A549 (cell line): Measurements from ENCODE around the gene ABLIM1. TPM values are rescaled to one million over a fixed set of nuclear protein-coding genes. Genes with fewer than 3 reads are reported as not detected.

Experiments
- ATAC-seq, 2 experiments: fragments of 200-7000 bp in 1 of 2; fragments of >200 bp in 1 of 2; cut with Nextera tagmentation in 1 of 2; cut with Tn5 transposase in 1 of 2; 3 replicates each; pipeline versions ENCODE4 v1.8.0 to v1.9.1; 2018 to 2020; ENCODE audit warnings: mild to moderate bottlenecking in 1 of 2, moderate library complexity in 1 of 2
- CTCF ChIA-PET: fragments of 300-600 bp; sonication (Branson Sonifier 250); formaldehyde crosslinking; extraction: SDS; loops from one replicate; lab custom pipeline; 2021; ENCODE audit warnings: antibody characterized with exemption, inconsistent platforms; lab: Yijun Ruan, JAX
- POLR2A ChIA-PET: fragments of 350-600 bp; formaldehyde crosslinking; extraction: SDS; loops from one replicate; lab custom pipeline; 2021; ENCODE audit warnings: antibody characterized with exemption, inconsistent platforms; lab: Yijun Ruan, JAX
- DNase-seq, 2 experiments: peaks; one replicate each; pipeline versions ENCODE4 v3.0.0 to v3.0.0-alpha.2; 2011 to 2016; ENCODE audit warnings: low read depth in 1 of 2, low spot score in 1 of 2
- FAIRE-seq: peaks from 2 replicates; lab custom pipeline; 2011; peaks lifted over from hg19 to GRCh38; lab: Jason Lieb, UNC
- H3K27ac ChIP-seq, 2 experiments: fragments of >200 bp; sonication (Bioruptor Twin); formaldehyde crosslinking; 3 replicates each; pipeline ENCODE4 v1.5.1; 2016 to 2017
- H3K4me1 ChIP-seq: fragments of >200 bp; sonication (Bioruptor Twin); formaldehyde crosslinking; 3 replicates; pipeline ENCODE4 v1.6.1; 2016
- H3K4me2 ChIP-seq: fragments of >200 bp; sonication (Bioruptor Twin); formaldehyde crosslinking; 3 replicates; pipeline ENCODE4 v1.6.1; 2016
- H3K4me3 ChIP-seq: fragments of >200 bp; sonication (Bioruptor Twin); formaldehyde crosslinking; 3 replicates; pipeline ENCODE4 v1.5.1; 2016
- H3K9me3 ChIP-seq: fragments of >200 bp; sonication (Bioruptor Twin); formaldehyde crosslinking; 3 replicates; pipeline ENCODE4 v1.6.1; 2016
- CBX2 ChIP-seq: fragments of 200-600 bp; sonication (generic); IDR thresholded peaks from 2 replicates; pipeline ENCODE4 v1.6.1; 2016; ENCODE audit warnings: low read depth, mild to moderate bottlenecking, borderline replicate concordance
- CBX8 ChIP-seq: fragments of 200-600 bp; sonication (generic); IDR thresholded peaks from 2 replicates; pipeline ENCODE4 v1.6.1; 2016
- CEBPB ChIP-seq, 2 experiments: fragments of >200 bp in 1 of 2; sonication (Bioruptor Twin) in 1 of 2; formaldehyde crosslinking in 1 of 2; IDR thresholded peaks; 2 replicates each; pipeline ENCODE4 v1.6.1; 2012 to 2016
- EHF ChIP-seq: fragments of 250-450 bp; sonication (Bioruptor Pico); IDR thresholded peaks from 2 replicates; pipeline ENCODE4 v1.5.0; 2020; ENCODE audit warnings: mild to moderate bottlenecking
- EP300 ChIP-seq, 2 experiments: fragments of >200 bp; sonication (Bioruptor Twin); formaldehyde crosslinking; IDR thresholded peaks; 2 replicates in 1 of 2; 3 replicates in 1 of 2; pipeline ENCODE4 v1.6.1; 2016 to 2017
- FOSL2 ChIP-seq, 2 experiments: fragments of 450-650 bp in 1 of 2; fragments of >200 bp in 1 of 2; sonication (Bioruptor Twin) in 1 of 2; formaldehyde crosslinking; IDR thresholded peaks; 2 replicates each; pipeline versions ENCODE4 v1.5.0 to v1.6.1; 2016 to 2020; ENCODE audit warnings: mild to moderate bottlenecking in 1 of 2, moderate library complexity in 1 of 2
- GATA3 ChIP-seq: IDR thresholded peaks from 2 replicates; pipeline ENCODE4 v1.6.1; 2012; ENCODE audit warnings: borderline replicate concordance
- JUNB ChIP-seq: fragments of >200 bp; sonication (Bioruptor Twin); formaldehyde crosslinking; IDR thresholded peaks from 2 replicates; pipeline ENCODE4 v1.6.1; 2016
- KDM1A ChIP-seq: fragments of 200-600 bp; sonication (generic); IDR thresholded peaks from 2 replicates; pipeline ENCODE4 v1.6.1; 2016; ENCODE audit warnings: low read depth, mild to moderate bottlenecking
- MAFK ChIP-seq: fragments of 450-650 bp; IDR thresholded peaks from 2 replicates; pipeline ENCODE4 v1.6.1; 2014; ENCODE audit not compliant: partially characterized antibody
- PHF8 ChIP-seq: fragments of 200-600 bp; sonication (generic); IDR thresholded peaks from 2 replicates; pipeline ENCODE4 v1.6.1; 2016; ENCODE audit warnings: low read depth, mild to moderate bottlenecking, antibody characterized with exemption, moderate library complexity, borderline replicate concordance
- POLR2AphosphoS2 ChIP-seq: conservative IDR thresholded peaks from 2 replicates; pipeline ENCODE4 v1.6.1; 2012; ENCODE audit warnings: low read length, improper control_type of control experiment, inconsistent platforms
- RAD21 ChIP-seq, 2 experiments: fragments of >200 bp in 1 of 2; sonication (Bioruptor Twin) in 1 of 2; formaldehyde crosslinking in 1 of 2; IDR thresholded peaks in 1 of 2; conservative IDR thresholded peaks in 1 of 2; 2 replicates in 1 of 2; 3 replicates in 1 of 2; pipeline ENCODE4 v1.6.1; 2012 to 2018; ENCODE audit warnings: inconsistent platforms in 1 of 2
- RARB ChIP-seq: fragments of 250-450 bp; sonication (Bioruptor Pico); IDR thresholded peaks from 2 replicates; pipeline ENCODE4 v1.8.0; 2021; ENCODE audit warnings: mild to moderate bottlenecking, moderate library complexity
- RCOR1 ChIP-seq: fragments of 150-350 bp; IDR thresholded peaks from 2 replicates; pipeline ENCODE4 v1.6.1; 2014; ENCODE audit warnings: antibody characterized with exemption, low read length, low read depth
- SMC3 ChIP-seq: fragments of >200 bp; sonication (Bioruptor Twin); formaldehyde crosslinking; IDR thresholded peaks from 3 replicates; pipeline ENCODE4 v1.6.1; 2018; ENCODE audit warnings: inconsistent platforms
- TFCP2L1 ChIP-seq: fragments of 250-450 bp; sonication (Bioruptor Pico); IDR thresholded peaks from 2 replicates; pipeline ENCODE4 v1.5.0; 2021; ENCODE audit warnings: mild to moderate bottlenecking
- TP53 ChIP-seq: fragments of 250-450 bp; sonication (Bioruptor Pico); IDR thresholded peaks from 2 replicates; pipeline ENCODE4 v1.5.0; 2021; ENCODE audit warnings: mild to moderate bottlenecking, moderate library complexity
- ZC3H11A ChIP-seq: fragments of 450-650 bp; IDR thresholded peaks from 2 replicates; pipeline ENCODE4 v1.6.1; 2014; ENCODE audit warnings: antibody characterized with exemption, mild to moderate bottlenecking
- ZFP36 ChIP-seq: fragments of 450-650 bp; IDR thresholded peaks from 2 replicates; pipeline ENCODE4 v1.6.1; 2014; ENCODE audit warnings: borderline replicate concordance; ENCODE audit not compliant: partially characterized antibody
- ZSCAN20 ChIP-seq: fragments of 250-450 bp; sonication (Bioruptor Pico); IDR thresholded peaks from 2 replicates; pipeline ENCODE4 v1.8.0; 2022; ENCODE audit warnings: mild to moderate bottlenecking, moderate library complexity
- WGBS: methylation state at CpG from one replicate; pipeline ENCODE4 v1.1.6; 2017; ENCODE audit errors: missing lambda C conversion rate; 5-methylcytosine and 5-hydroxymethylcytosine counted together
- polyA plus RNA-seq, 4 experiments: library from polyadenylated mRNA; depleted of rRNA in 3 of 4; stranded (reverse); fragments of >200 nt; fragmentation: RNase III in 1 of 4; extraction: RNeasy Plus Mini Kit Qiagen cat#74134 plus additional on column Dnase treatment in 1 of 4; gene quantifications; 2 replicates in 3 of 4; 3 replicates in 1 of 4; pipeline ENCODE4 v1.2.3, GENCODE V29; 2011 to 2017
- TF ChIP-seq, protein P1 (sequence below): fragments of 200-600 bp; sonication (generic); IDR thresholded peaks from 2 replicates; pipeline ENCODE4 v1.6.1; 2016; ENCODE audit warnings: antibody characterized with exemption, mild to moderate bottlenecking, moderate library complexity
- TF ChIP-seq, protein P2 (sequence below): fragments of 250-450 bp; sonication (Bioruptor Pico); IDR thresholded peaks from 2 replicates; pipeline ENCODE4 v1.5.0; 2020; ENCODE audit warnings: low read depth, mild to moderate bottlenecking, moderate library complexity
- TF ChIP-seq, protein P3 (sequence below): IDR thresholded peaks from 2 replicates; pipeline ENCODE4 v1.6.1; 2012
- TF ChIP-seq, protein P4 (sequence below): fragments of >200 bp; sonication (Bioruptor Twin); formaldehyde crosslinking; IDR thresholded peaks from 3 replicates; pipeline ENCODE4 v1.6.1; 2016
- TF ChIP-seq, protein P5 (sequence below): fragments of 450-650 bp; IDR thresholded peaks from 2 replicates; pipeline ENCODE4 v1.6.1; 2014; ENCODE audit warnings: antibody characterized with exemption
- TF ChIP-seq, protein P6 (sequence below): fragments of 150-350 bp; IDR thresholded peaks from 2 replicates; pipeline ENCODE4 v1.6.1; 2014; ENCODE audit warnings: low read depth, mild to moderate bottlenecking, low read length

The ABLIM1 gene
- polyA plus RNA-seq, 2 of the 4 experiments (the other 2 are of a cell fraction), result 21.4 to 70.2 TPM

DNA sequence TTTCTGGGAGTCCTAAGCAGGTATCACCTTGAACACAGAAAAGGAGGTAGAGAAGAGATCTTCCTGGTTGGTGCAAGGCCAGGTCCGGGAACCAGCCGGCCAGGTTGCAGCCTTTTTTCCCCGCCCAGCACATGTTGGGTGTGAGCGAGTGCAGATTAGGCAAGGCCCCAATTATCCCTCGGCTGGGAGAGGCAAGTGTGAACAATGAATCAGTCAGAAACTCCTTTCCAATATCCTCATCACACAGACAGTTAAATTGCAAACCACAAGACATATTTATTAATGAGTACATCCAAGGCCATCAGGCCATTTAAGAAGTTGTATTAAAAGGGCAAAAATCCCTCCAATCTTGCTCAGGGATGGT is 138.8 kb downstream of the ABLIM1 start:
- H3K9me3 ChIP-seq, result no peaks in the 10 kb centered on the region
- peaks cover 58% of the 10 kb centered on the region for H3K4me1 ChIP-seq
- FAIRE-seq, result no peak
- WGBS, result 45% methylated on average over 5 of the region's 5 CpGs
- no peak overlapping the region for H3K4me3 ChIP-seq
- TF ChIP-seq RAD21 (conservative IDR thresholded peaks at IDR 0.05 in 1 of 2, IDR thresholded peaks at IDR 0.05 in 1 of 2) (no peak), SMC3 (no peak), RARB (CRISPR knock-in tag) (no peak), CBX2 (no peak), JUNB (no peak), ZSCAN20 (CRISPR knock-in tag) (no peak)
- ChIA-PET CTCF (interaction anchor here (0.7 to 2.6 kb wide), 10 partner anchors 8 to 352 kb away, joined by 3 to 10 read pairs (median 4); no protein-coding TSS in a partner anchor), POLR2A (interaction anchor here (1.5 kb wide), 1 partner anchor 8 kb away, joined by 6 read pairs; no protein-coding TSS in a partner anchor)
- peak; percentile 3 to 22; a peak in 2 of 6 replicates for ATAC-seq
- H3K4me2 ChIP-seq, result peak overlapping the region; percentile 63
- peak overlapping the region; percentile 75 to 83 for H3K27ac ChIP-seq
- DNase-seq, result peak in 1 of 2 experiments; percentile 37

DNA sequence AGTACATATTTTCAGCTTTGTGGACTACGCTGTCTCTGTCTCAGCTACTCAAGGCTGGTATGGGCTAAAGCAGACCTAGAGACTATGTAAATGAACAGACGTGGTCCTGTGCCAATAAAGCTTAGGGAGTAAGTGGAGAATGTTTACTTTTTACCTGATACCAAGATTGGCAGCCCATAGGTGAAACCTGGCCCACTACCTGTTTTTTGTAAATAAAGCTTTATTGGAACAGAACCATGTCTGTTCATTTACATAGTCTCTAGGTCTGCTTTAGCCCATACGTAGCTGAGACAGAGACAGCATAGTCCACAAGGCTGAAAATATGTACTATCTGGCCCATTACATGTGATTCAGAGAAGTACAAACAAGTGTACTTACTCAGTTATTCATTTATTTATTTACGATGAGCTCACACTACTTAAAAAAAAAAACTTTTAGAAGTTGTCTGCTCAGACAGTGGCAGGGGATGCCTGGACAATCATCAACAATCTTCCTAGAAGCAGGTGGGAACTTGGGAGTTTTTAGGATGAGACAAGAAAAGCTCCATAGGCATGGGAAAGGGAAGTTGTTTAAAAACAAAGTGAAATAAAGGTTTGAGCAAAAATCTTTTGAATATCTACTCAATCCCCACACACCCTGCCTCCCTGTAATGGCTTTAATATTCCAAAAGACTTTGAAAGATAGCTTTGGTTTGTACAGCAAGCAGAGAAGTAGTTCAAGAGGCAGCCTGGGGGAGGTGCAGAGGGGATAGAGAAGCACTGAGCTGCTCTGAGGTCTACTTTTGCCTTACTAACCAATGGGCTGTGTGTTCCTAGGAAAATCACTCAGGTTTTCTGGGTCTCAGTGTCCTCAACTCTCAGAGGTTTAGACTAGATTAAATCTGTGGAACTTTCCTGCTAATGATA is 139.4 kb downstream of the ABLIM1 start:
- FAIRE-seq, result peak; percentile 85
- H3K9me3 ChIP-seq, result no peaks in the 10 kb centered on the region
- ATAC-seq, result peak; percentile 91 to 93
- no peak overlapping the region for H3K4me3 ChIP-seq
- CTCF ChIA-PET, result interaction anchor here (0.7 to 2.6 kb wide), 10 partner anchors 8 to 352 kb away, joined by 3 to 10 read pairs (median 4); no protein-coding TSS in a partner anchor
- peak; percentile 65 to 82 for DNase-seq
- 19% methylated on average over 4 of the region's 4 CpGs for WGBS
- H3K4me1 ChIP-seq, result peaks cover 51% of the 10 kb centered on the region
- H3K4me2 ChIP-seq, result peak overlapping the region; percentile 63
- POLR2A ChIA-PET, result interaction anchor here (1.5 kb wide), 1 partner anchor 8 kb away, joined by 6 read pairs; no protein-coding TSS in a partner anchor
- peak overlapping the region; percentile 75 to 83 for H3K27ac ChIP-seq
- TF ChIP-seq, protein P1, sequence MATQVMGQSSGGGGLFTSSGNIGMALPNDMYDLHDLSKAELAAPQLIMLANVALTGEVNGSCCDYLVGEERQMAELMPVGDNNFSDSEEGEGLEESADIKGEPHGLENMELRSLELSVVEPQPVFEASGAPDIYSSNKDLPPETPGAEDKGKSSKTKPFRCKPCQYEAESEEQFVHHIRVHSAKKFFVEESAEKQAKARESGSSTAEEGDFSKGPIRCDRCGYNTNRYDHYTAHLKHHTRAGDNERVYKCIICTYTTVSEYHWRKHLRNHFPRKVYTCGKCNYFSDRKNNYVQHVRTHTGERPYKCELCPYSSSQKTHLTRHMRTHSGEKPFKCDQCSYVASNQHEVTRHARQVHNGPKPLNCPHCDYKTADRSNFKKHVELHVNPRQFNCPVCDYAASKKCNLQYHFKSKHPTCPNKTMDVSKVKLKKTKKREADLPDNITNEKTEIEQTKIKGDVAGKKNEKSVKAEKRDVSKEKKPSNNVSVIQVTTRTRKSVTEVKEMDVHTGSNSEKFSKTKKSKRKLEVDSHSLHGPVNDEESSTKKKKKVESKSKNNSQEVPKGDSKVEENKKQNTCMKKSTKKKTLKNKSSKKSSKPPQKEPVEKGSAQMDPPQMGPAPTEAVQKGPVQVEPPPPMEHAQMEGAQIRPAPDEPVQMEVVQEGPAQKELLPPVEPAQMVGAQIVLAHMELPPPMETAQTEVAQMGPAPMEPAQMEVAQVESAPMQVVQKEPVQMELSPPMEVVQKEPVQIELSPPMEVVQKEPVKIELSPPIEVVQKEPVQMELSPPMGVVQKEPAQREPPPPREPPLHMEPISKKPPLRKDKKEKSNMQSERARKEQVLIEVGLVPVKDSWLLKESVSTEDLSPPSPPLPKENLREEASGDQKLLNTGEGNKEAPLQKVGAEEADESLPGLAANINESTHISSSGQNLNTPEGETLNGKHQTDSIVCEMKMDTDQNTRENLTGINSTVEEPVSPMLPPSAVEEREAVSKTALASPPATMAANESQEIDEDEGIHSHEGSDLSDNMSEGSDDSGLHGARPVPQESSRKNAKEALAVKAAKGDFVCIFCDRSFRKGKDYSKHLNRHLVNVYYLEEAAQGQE, result no peak
- TF ChIP-seq ZC3H11A (no peak), MAFK (peak; percentile 4), EP300 (IDR thresholded peaks at IDR 0.05) (peak in 1 of 2 experiments; percentile 35; a peak in 2 of 5 replicates), PHF8 (no peak), CEBPB (IDR thresholded peaks at IDR 0.05) (0 out of 4 replicates have a peak, but pooled peaks of 1 of the 2 experiments have one; percentile 50), TFCP2L1 (no peak), GATA3 (peak; percentile 64), FOSL2 (IDR thresholded peaks at IDR 0.05) (peak; percentile 52; the same call in 1 of the 2 replicates), FOSL2 (CRISPR knock-in tag; IDR thresholded peaks at IDR 0.05) (peak; percentile 91), RARB (CRISPR knock-in tag) (no peak), RCOR1 (no peak), TP53 (CRISPR knock-in tag) (no peak), POLR2AphosphoS2 (no peak), EHF (CRISPR knock-in tag) (no peak), KDM1A (no peak), ZFP36 (no peak), RAD21 (conservative IDR thresholded peaks at IDR 0.05 in 1 of 2, IDR thresholded peaks at IDR 0.05 in 1 of 2) (0 out of 5 replicates have a peak, but pooled peaks of 1 of the 2 experiments have one; percentile 15), CBX8 (no peak)
- TF ChIP-seq, protein P2, sequence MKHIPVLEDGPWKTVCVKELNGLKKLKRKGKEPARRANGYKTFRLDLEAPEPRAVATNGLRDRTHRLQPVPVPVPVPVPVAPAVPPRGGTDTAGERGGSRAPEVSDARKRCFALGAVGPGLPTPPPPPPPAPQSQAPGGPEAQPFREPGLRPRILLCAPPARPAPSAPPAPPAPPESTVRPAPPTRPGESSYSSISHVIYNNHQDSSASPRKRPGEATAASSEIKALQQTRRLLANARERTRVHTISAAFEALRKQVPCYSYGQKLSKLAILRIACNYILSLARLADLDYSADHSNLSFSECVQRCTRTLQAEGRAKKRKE (CRISPR knock-in tag), result no peak
- TF ChIP-seq, protein P3, sequence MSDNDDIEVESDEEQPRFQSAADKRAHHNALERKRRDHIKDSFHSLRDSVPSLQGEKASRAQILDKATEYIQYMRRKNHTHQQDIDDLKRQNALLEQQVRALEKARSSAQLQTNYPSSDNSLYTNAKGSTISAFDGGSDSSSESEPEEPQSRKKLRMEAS, result peak; percentile 69
- TF ChIP-seq, protein P4, sequence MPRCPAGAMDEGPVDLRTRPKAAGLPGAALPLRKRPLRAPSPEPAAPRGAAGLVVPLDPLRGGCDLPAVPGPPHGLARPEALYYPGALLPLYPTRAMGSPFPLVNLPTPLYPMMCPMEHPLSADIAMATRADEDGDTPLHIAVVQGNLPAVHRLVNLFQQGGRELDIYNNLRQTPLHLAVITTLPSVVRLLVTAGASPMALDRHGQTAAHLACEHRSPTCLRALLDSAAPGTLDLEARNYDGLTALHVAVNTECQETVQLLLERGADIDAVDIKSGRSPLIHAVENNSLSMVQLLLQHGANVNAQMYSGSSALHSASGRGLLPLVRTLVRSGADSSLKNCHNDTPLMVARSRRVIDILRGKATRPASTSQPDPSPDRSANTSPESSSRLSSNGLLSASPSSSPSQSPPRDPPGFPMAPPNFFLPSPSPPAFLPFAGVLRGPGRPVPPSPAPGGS, result peak; percentile 14; the same call in 1 of the 3 replicates
- TF ChIP-seq, protein P5, sequence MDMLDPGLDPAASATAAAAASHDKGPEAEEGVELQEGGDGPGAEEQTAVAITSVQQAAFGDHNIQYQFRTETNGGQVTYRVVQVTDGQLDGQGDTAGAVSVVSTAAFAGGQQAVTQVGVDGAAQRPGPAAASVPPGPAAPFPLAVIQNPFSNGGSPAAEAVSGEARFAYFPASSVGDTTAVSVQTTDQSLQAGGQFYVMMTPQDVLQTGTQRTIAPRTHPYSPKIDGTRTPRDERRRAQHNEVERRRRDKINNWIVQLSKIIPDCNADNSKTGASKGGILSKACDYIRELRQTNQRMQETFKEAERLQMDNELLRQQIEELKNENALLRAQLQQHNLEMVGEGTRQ, result no peak
- TF ChIP-seq, protein P6, sequence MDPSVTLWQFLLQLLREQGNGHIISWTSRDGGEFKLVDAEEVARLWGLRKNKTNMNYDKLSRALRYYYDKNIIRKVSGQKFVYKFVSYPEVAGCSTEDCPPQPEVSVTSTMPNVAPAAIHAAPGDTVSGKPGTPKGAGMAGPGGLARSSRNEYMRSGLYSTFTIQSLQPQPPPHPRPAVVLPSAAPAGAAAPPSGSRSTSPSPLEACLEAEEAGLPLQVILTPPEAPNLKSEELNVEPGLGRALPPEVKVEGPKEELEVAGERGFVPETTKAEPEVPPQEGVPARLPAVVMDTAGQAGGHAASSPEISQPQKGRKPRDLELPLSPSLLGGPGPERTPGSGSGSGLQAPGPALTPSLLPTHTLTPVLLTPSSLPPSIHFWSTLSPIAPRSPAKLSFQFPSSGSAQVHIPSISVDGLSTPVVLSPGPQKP, result no peak
